ENCODE data around the gene DENND5A. TPM values are rescaled to one million over a fixed set of nuclear protein-coding genes. Genes with fewer than 3 reads are reported as not detected.

DENND5A gene
- total and polyA plus RNA-seq, 8 donors: 20.0 to 32.1 (median 26.0) TPM

DNA sequence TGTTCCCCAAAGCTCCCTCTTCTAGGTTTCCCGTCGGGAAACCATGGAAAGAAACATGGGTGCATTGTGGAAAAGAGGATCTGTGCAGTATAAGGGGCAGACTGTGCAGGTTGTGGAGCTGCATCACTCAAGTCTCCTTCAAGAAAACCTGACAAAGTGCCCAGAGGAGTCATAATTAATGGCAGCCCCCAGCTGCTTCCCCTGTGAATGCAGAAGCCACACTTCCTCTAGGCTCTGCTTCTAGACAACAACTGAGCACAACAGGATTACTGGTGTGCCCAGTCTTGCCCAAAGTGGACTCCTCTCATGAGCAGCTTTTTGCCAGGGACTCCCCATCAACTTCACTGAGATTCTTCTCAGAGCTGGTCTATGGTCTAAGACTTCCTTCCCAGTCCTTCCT is 131.2 kb downstream of the DENND5A start:
- H3K9me3 ChIP-seq: no peaks in the 10 kb centered on the region
- intact Hi-C loops (cut with DNase I): loop anchor here in 1 of 3 donors (5.0 kb wide), 1 partner anchor 117 kb away; no protein-coding TSS in a partner anchor
- WGBS, 2 donors: 99 to 100% methylated on average over 2 of the region's 2 CpGs
- ATAC-seq (no peak), FAIRE-seq (no peak), DNase-seq (no peak)
- H3K27me3 ChIP-seq: no peaks in the 10 kb centered on the region
- no peak overlapping the region for H3K27ac ChIP-seq
- peaks cover 17 to 26% (median 23%) of the 10 kb centered on the region in 3 donors for H3K4me1 ChIP-seq
- no peaks in the 10 kb centered on the region for H3K36me3 ChIP-seq
- H3K4me3 ChIP-seq: no peak overlapping the region
- TF ChIP-seq, protein P1, sequence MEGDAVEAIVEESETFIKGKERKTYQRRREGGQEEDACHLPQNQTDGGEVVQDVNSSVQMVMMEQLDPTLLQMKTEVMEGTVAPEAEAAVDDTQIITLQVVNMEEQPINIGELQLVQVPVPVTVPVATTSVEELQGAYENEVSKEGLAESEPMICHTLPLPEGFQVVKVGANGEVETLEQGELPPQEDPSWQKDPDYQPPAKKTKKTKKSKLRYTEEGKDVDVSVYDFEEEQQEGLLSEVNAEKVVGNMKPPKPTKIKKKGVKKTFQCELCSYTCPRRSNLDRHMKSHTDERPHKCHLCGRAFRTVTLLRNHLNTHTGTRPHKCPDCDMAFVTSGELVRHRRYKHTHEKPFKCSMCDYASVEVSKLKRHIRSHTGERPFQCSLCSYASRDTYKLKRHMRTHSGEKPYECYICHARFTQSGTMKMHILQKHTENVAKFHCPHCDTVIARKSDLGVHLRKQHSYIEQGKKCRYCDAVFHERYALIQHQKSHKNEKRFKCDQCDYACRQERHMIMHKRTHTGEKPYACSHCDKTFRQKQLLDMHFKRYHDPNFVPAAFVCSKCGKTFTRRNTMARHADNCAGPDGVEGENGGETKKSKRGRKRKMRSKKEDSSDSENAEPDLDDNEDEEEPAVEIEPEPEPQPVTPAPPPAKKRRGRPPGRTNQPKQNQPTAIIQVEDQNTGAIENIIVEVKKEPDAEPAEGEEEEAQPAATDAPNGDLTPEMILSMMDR (IDR thresholded peaks at IDR 0.05): no peak

DNA sequence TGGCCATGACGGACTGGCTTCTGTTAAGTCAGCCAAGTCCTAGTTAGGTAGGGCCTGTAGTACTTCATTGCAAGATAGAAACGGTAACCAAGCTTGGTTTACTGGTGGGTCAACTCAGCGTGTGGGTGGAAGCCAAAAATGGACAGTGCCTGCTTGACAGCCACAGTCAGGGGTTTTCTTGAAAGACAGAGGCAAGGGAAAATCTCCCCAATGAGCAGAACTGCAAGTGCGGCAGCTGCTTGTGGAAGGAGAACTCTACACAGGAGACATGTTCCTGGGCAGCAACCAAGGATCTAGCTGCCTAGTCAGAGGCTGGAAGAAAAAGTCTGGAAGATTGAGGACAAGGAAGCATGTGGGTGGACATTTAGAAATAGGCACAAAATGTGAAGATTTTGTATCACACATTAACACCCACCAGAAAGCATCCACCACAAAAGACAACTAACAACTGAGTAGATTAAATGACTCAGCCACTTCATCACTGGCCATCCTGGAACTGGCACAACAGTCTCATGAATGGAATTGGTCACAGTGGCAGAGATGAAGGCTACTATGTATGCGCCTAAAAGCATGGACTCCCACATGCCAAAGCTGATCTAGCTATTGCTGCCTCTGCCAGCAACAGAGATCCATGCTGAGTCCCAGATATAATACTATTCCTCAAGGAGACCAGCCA is 132.8 kb downstream of the DENND5A start:
- no peak for DNase-seq
- Histone ChIP-seq H3K9me3 (no peaks in the 10 kb centered on the region), H3K27ac (no peak overlapping the region), H3K36me3 (no peaks in the 10 kb centered on the region), H3K27me3 (no peaks in the 10 kb centered on the region), H3K4me3 (no peak overlapping the region), H3K4me1 (peaks cover 2 to 11% (median 7%) of the 10 kb centered on the region in 3 donors)
- no peak for FAIRE-seq
- TF ChIP-seq, protein P1 (IDR thresholded peaks at IDR 0.05): no peak
- ATAC-seq: no peak
- WGBS, 2 donors: 88 to 89% methylated on average over 5 of the region's 5 CpGs
- intact Hi-C loops (cut with DNase I): loop anchor here in 1 of 3 donors (5.0 kb wide), 1 partner anchor 115 kb away; no protein-coding TSS in a partner anchor

DNA sequence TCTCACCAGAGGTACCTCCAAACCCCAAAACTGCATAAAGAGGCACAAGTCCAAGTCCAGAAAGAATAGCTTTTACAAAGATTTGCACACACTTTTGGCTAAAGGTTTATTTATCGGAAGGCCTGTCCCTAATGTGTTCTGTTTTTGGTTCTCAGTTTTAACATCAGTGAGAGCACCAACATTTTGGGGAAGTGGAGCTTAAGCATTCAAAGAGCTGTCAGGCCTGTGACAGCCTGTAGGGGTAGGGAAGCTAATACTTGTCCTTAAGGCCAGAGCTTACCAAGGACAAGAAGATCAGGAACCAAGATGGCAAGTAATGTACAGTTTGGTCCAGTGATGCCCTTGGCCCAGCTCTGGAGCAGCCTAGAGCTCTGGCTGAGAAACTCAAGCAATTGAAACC is 134.9 kb downstream of the DENND5A start:
- Histone ChIP-seq H3K4me3 (no peak overlapping the region), H3K27ac (no peak overlapping the region), H3K4me1 (no peaks in the 10 kb centered on the region), H3K9me3 (no peaks in the 10 kb centered on the region), H3K27me3 (no peaks in the 10 kb centered on the region), H3K36me3 (no peaks in the 10 kb centered on the region)
- intact Hi-C loops (cut with DNase I): loop anchor here in 1 of 3 donors (5.0 kb wide), 1 partner anchor 113 kb away; no protein-coding TSS in a partner anchor
- WGBS, 2 donors: 93 to 97% methylated on average over 1 of the region's 1 CpG
- no peak for DNase-seq
- ATAC-seq: no peak
- no peak for FAIRE-seq
- TF ChIP-seq, protein P1 (IDR thresholded peaks at IDR 0.05): no peak

- FAIRE-seq (no peak), DNase-seq (no peak), ATAC-seq (no peak)
- intact Hi-C loops (cut with DNase I): no loop called here
- WGBS, 2 donors: 49 to 55% methylated on average over 2 of the region's 2 CpGs
- no peaks in the 10 kb centered on the region for H3K27me3 ChIP-seq
- H3K36me3 ChIP-seq: no peaks in the 10 kb centered on the region
- no peaks in the 10 kb centered on the region for H3K4me1 ChIP-seq
- TF ChIP-seq, protein P1 (IDR thresholded peaks at IDR 0.05): no peak
- no peak overlapping the region for H3K27ac ChIP-seq
- no peaks in the 10 kb centered on the region for H3K9me3 ChIP-seq
- no peak overlapping the region for H3K4me3 ChIP-seq
Observed at GRCh38 chr11:9126636-9127035, 138.5 kb downstream of the DENND5A start.

DNA sequence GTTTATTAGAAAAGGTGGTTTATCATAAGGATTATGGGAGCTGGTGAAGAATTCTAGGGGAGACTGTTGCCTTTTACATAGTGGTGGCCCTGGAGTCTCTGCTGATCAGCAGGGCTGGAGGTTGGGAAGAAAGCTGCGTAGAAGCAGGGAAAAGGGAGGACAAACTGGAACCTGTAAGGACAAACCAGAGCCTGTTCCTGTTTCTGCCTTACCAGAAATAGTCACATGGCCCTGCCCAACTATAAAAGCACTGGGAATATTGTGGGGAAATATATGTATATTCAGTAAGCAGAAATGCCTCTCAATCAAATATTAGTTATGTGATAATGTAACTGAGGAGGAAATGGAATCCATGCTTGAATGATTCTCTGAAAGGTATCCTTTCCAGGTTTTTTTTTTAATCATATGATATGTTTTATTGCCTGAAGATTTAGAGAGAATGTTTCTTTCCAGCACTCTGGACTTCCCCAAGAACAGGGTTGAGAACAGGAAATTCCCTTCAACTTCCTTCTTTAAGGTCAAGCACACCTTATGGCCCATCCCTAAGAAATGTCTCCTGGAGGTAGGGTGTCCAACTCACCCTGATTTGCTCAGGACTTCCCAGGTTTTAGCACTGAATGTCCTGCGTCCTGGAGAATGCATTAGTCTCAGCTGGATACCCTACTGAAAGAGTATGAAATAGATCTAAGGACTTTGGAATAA is 139.8 kb downstream of the DENND5A start:
- Histone ChIP-seq H3K36me3 (no peaks in the 10 kb centered on the region), H3K4me1 (no peaks in the 10 kb centered on the region), H3K4me3 (no peak overlapping the region), H3K27me3 (no peaks in the 10 kb centered on the region), H3K9me3 (no peaks in the 10 kb centered on the region), H3K27ac (no peak overlapping the region)
- TF ChIP-seq, protein P1 (IDR thresholded peaks at IDR 0.05): no peak
- FAIRE-seq: no peak
- intact Hi-C loops (cut with DNase I): no loop called here
- no peak for DNase-seq
- ATAC-seq: no peak
- WGBS, 2 donors: 88 to 94% methylated on average over 2 of the region's 2 CpGs
